NCI-H1092 treated with DMSO at 0.1 percent for 48 hours (cell line): ENCODE data around the gene TRIM38.
"Not testable (repeated sequence)": the region's sequence is repeated elsewhere in the genome, so short reads cannot be mapped to it uniquely, and the experiment has no call there.

ENCODE experiments used
- DNase-seq: peaks from one replicate; lab custom pipeline; 2025; lab: John Stamatoyannopoulos, UW

TRIM38 gene

GRCh38 chr6:25942561-25943147 lies 19.9 kb upstream of the TRIM38 start:
- DNase-seq = peak; percentile 29

DNA sequence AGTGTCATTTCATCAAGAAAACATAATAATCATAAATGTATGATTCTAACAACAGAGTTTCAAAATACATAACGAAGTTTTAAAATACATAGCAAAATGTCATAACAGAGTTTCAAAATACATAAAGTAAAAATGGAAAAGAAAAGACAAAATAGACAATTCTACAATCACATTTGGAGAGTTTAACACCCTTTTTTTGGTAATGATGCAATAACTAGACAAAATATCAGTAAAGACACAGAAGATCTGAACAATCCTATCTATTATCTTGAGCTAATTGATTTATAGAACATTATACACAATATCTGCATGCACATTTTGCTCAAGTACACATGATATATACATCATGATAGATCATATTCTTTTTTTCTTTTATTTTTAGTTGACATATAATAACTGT lies 18.7 kb upstream of the TRIM38 start:
- DNase-seq = no peak

DNA sequence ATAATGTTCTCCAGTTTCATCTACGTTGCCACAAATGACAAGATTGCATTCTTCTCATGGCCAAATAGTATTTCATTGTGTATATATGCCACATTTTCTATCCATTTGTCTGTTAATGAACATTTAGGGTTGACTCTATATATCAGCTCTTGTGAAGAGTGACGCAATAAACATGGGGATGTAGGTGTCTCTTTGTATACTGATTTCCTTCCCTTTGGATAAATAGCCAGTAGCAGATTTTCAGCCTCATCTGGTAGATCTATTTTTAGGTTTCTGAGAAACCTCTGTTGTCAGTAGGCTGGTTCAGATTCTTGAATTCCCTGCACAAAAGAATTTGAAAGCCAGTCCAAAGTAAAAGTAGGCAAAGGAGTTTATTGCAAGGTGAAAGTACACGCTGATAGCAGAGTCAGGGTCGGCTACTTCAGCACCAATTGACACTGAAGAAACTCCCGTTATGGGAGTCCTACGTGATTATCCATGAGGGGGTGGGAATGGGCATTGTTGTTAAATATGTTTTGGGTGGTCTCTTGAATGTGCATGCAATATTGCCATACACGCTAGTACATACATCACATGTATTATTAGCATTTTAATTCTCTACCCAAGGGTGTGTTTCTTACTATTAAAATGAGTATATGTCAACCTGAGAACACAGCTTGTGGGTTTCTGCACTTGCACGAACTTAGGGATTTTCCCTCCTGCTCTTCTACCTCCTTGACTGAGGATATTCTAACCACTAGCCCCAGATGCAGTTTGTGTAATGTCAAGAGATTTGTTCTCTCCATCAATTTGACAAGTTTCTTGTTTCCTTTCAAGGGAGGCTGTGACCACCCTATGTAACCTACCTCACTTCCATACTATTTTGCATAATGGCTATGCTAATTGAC lies 17.7 kb upstream of the TRIM38 start:
- DNase-seq = no peak

GRCh38 chr6:25945738-25946137 lies 16.9 kb upstream of the TRIM38 start:
- not testable (repeated sequence) for DNase-seq

DNA sequence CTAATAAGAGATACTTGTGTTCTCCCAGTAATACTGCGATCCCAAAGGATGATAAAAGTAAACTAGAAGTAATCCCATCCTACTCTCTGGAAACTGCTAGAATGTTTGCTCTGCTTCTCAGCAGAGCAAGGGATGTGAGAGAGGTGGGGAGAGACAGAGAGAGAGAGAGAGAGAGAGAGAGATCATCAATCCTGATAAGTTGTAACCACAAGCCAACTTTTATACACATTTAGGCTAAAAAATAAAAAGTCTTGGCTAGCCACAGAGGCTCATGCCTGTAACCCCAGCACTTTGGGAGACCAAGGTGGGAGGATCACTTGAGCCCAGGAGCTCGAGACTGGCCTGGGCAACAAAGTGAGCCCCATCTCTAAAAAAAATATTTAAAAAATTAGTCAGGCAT lies 16.0 kb upstream of the TRIM38 start:
- no peak for DNase-seq

- not testable (repeated sequence) for DNase-seq
Measured at GRCh38 chr6:25947492-25947891, 15.1 kb upstream of the TRIM38 start.

- DNase-seq = no peak
Measured at GRCh38 chr6:25949695-25950094, 12.9 kb upstream of the TRIM38 start.

- DNase-seq = no peak
Measured at GRCh38 chr6:25950297-25950696, 12.3 kb upstream of the TRIM38 start.

DNA sequence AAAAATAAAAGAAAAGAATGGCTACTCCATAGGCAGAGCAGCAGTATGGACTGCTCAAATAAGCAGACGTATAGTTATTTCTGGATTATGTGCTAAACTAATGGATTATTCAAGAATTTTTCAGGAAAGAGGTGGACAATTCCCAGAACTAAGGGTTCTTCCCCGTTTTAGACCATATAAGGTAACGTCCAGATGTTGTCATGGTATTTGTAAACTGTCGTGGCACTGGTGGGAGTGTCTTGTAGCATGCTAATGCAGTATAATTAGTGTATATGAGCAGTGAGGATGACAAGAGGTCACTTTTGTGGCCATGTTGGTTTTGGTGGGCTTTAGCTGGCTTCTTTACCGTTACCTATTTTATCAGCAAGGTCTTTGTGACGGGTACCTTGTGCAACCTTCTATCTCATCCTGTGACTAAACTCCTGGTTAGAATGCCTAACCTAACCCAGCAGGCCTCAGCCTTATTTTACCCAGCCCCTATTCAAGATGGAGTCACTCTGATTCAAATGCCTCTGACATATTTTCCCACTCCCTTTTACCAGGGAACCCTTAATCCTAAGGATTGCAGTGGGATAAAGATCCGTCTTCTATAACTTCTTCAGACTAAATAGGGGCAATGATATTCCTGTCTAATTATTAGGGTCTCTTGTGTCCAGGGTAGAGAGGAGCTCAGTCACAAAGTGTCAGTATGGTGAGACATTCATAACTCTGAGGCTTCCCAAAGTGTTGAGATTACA lies 11.1 kb upstream of the TRIM38 start:
- no peak for DNase-seq

GRCh38 chr6:25952535-25952934 lies 10.1 kb upstream of the TRIM38 start:
- DNase-seq = no peak

GRCh38 chr6:25953733-25954132 lies 8.9 kb upstream of the TRIM38 start:
- no peak for DNase-seq

- DNase-seq = no peak
Measured at GRCh38 chr6:25954756-25955155, 7.8 kb upstream of the TRIM38 start.

GRCh38 chr6:25956226-25956625 lies 6.4 kb upstream of the TRIM38 start:
- no peak for DNase-seq

DNA sequence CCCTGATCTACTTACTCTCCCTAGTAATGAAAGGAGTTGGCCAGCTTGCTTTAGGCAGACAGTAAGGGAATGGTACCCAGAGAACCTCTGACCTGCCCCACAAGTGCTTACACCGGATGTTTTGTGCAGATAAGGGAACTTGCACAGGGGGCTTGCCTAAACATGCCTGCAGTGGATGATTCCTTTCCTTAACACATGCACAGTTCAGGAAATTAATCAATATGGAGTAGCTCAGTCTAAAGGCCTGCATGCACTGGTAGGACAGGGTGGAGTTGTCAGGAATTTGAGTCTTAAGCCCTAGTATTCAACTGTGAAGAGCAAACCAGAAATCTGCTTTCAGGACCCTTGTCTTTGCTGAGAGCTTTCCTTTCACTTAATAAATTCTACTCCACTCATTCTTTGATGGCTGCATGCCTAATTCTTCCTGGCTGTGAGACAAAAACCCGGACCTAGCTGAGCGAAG lies 3.9 kb upstream of the TRIM38 start:
- no peak for DNase-seq

- DNase-seq = no peak
Measured at GRCh38 chr6:25959890-25960536, 2.6 kb upstream of the TRIM38 start.

GRCh38 chr6:25960734-25961133 lies 1.9 kb upstream of the TRIM38 start:
- DNase-seq = no peak

DNA sequence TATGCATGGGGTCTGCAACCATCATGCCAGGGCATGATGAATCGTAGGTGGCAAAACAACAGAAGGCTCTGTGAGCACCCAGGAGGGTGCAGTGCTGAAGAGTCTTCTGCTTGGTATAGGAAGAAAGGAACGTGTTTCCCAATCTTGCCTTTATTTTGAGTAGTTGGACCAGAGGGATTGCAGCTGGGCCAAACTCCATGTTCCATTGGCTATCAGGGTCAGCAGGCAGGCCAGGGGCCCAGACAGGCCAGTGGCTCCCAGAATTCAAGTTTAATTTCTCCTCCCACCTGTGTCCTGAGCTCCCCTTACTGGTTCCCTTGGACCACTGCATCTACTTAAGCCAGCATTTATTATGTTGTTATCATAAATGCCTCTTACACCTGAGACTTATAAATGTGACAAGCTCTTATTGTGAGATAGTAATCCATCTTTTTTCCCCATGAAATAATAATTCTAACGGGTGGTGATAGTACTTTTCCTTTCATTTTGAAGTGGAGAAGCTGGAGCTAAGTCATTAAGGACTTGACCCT lies 918 bp upstream of the TRIM38 start:
- DNase-seq = no peak

DNA sequence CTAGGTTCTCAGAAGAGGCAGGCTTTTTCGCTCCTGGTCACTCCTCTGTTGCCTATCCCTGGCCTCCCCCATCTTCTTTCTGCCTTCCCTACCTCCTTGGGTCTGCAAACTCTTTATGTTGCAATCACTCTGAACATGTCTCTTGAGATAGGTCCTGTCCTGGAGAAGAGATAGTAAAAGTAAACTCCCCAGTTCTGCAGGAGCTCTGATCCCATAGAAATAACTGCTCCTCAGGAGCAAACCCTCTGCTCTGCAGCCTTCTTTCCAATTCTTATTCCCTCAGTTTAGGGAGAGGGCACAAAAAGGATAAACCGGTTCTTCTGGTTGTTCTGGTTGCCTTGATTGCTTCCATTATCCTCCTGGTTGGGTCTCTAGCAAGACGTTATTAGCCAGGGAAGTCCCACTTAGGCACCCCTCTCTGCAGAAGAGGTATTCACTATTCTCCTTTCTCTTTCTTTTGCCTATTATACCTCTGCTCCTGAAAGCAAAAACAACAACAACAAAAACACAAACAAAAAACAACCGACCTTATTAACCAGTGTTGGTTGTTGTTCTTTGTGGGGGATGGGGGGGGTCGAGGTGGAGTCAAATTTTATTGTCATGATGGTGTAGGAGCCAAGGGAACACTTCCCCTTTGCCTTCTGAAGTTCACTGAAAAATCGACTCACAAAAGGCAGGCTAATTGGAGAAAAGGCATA lies 973 bp downstream of the TRIM38 start:
- DNase-seq = no peak

DNA sequence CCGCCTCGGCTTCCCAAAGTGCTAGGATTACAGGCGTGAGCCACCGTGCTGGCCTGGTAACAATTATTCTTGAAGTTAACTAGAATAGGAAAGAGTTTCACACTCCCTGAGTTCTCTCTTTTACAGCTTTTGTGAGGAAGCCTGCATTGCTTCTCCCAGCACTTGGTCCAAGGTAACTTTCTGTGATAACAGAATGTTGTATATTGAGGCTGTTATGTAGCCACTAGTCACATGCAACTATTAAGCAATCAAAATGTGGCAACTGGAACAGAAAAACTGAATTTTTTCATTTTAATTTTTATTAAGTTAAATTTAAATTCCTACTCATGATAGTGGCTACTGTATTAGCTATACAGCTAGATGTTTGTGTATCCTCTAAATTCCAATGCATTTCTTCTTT lies 2.5 kb downstream of the TRIM38 start:
- no peak for DNase-seq

- DNase-seq = no peak
Measured at GRCh38 chr6:25966711-25967110, 4.1 kb downstream of the TRIM38 start.

- no peak for DNase-seq
Measured at GRCh38 chr6:25968769-25969168, 6.2 kb downstream of the TRIM38 start.
